ENCODE results near the gene ZNRF3. TPM values are rescaled to one million over a fixed set of nuclear protein-coding genes. Genes with fewer than 3 reads are reported as not detected.
A peak's percentile ranks its signal among the peaks of the same experiment; 100 is the strongest.
"Not testable (repeated sequence)": the region's sequence is repeated elsewhere in the genome, so short reads cannot be mapped to it uniquely, and the experiment has no call there.

The ZNRF3 gene
- total RNA-seq, 1 donor from 2014 or later = 2.0 TPM

DNA sequence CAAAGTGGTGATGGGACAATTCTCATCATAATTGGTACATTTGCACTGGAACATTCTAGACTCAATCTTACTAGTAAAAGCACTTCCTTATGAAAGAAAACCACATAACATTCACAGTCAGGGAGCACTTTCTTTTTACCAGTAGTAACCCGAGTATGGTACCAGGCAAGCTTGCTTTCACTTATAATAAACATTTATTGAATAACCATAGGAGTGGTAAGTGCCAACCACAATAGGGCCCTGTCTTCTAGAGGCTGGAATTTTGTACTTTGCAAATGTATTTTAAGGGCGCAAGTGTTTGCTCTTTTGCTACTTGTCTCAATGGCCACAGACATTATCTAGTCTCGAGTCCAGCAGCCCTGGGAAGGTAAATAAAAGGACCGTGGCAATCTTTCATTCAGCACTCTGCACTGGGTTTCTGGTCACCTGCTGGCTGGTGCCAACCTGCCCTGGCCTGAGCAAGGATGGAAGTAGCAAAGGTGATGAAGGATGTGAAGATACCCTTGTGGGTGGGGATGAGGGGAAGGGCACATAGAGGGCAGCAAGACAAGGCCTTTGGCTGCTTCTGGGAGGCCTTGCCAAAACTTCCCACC is 154.1 kb downstream of the ZNRF3 start:
- DNase-seq (ENCODE audit: low read depth in 2 of 2) = no peak

DNA sequence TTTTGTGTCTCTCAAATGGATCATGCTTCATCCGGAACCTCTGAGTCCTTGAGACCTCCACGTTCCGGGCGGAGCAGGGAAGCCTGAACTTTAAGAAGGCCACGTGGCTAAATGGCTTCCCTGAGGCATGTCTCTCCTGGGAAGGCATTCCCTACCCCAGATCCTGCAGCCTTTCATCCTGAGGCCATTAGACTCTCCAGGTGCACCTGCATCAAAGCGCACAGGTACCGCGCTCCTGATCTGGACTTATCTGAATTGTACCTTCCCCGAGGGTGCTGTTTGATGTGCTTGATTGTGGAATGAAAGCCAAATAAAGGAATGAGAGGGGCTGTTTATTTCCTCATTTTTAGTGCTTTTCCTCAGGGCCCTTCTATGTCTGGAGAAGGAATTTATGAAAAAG is 155.8 kb downstream of the ZNRF3 start:
- DNase-seq (ENCODE audit: low read depth in 2 of 2) = no peak

- DNase-seq (ENCODE audit: low read depth in 2 of 2) = not testable (repeated sequence)
Observed at GRCh38 chr22:29039684-29040083, 156.3 kb downstream of the ZNRF3 start.

DNA sequence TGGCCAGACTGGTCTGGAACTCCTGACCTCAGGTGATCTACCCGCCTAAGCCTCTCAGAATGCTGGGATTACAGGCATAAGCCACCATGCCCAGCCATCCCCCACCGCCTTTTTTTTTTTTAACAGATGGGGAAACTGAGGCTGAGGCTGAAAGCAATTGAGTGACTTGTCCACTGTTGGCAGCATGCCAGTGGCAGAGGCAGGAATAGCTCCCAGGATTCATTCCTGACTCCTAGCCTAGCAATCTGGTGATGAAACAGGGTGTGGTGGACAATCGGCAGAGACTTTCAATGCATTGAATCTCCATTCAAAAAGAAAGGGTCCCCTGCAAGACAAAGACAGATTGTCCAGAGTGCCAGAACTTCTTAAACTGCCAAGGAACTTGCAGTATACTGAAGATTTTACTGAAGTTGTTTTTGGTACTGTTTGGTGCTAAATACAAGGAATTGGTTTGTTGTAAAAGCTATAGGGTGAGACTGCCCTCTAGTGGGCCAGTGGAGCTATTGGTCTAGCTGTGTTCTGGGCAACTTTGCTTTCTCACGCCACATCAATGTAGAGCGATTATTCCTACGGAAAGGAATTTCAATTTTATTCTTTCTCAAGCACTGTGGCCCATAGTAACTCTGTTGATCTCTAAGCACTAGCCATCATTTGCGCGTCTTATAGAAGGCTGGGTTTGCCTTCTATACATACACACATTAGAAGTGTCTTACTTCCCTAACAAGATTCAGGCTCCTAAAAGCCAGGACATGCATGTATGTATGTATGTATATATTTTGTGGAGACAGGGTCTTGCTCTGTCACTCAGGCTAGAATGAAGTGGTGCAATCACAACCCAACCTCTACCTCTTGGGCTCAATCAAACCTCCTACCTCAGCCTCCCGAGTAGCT is 157.3 kb downstream of the ZNRF3 start:
- DNase-seq (ENCODE audit: low read depth in 2 of 2) = peak; percentile 88 to 89

- DNase-seq (ENCODE audit: low read depth in 2 of 2) = peak; percentile 53 to 86
Observed at GRCh38 chr22:29041408-29041807, 158.0 kb downstream of the ZNRF3 start.

DNA sequence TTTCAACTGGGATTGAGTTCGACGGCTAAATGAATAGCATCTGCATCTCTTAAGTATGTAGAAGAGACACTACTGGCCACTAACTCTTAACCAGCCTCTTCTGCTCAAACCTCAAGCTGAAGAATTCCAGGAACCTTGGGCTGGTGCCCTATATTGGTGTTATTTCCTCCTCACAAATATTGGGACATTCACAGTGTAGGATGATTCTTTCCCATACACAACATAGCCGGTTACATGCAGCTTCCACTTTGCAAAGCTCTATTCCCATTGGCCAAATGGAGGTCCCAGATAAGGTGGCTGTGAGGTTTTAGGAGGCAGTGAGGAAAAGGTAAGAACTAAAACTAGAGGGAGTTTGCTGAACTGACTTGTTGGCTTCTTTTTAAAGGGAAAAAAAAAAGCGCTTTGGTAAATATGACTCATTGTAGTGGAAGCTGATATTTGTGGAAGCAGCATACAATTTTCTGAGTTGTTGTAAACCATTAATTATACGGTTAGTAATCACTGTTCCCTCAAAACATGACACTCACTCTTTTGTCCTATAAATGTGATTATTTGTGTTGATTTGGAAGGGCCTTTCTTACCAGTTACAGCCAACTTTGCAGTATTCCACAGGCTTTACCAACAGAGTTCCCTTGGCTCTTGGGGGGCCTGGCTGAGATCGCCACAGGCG is 160.7 kb downstream of the ZNRF3 start:
- DNase-seq (ENCODE audit: low read depth in 2 of 2) = peak; percentile 25 to 68

GRCh38 chr22:29044657-29045176 is 161.3 kb downstream of the ZNRF3 start:
- DNase-seq (ENCODE audit: low read depth in 2 of 2) = peak; percentile 15 to 88

DNA sequence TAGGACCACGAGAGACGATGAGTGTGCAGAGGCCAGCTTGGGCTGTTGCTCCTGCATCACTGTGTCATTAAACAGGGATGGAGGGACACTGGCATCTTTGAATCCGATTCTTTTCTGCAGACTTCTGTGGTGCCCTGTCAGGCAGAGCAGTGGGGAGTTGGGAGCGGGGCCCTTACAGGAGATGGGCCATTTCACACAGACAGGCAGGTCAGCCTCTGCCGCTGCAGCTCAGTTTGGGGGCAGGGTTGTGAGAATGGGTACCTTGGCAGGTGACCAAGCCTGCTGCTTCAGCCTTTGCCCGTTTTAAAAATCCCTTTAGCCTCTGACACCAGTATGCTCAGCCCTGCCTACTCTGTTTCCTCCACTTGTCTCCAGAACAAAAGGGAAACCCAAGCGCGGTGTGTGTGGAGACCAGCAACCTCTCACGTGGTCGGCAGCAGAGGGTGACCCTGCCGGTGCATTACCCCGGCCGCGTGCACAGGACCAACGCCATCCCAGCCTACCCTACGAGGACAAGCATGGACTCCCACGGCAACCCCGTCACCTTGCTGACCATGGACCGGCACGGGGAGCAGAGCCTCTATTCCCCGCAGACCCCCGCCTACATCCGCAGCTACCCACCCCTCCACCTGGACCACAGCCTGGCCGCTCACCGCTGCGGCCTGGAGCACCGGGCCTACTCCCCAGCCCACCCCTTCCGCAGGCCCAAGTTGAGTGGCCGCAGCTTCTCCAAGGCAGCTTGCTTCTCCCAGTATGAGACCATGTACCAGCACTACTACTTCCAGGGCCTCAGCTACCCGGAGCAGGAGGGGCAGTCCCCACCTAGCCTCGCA is 165.7 kb downstream of the ZNRF3 start:
- no peak for DNase-seq (ENCODE audit: low read depth in 2 of 2)

- no peak for DNase-seq (ENCODE audit: low read depth in 2 of 2)
Observed at GRCh38 chr22:29049655-29050263, 166.4 kb downstream of the ZNRF3 start.

GRCh38 chr22:29050457-29050856 is 167.1 kb downstream of the ZNRF3 start:
- no peak for DNase-seq (ENCODE audit: low read depth in 2 of 2)

DNA sequence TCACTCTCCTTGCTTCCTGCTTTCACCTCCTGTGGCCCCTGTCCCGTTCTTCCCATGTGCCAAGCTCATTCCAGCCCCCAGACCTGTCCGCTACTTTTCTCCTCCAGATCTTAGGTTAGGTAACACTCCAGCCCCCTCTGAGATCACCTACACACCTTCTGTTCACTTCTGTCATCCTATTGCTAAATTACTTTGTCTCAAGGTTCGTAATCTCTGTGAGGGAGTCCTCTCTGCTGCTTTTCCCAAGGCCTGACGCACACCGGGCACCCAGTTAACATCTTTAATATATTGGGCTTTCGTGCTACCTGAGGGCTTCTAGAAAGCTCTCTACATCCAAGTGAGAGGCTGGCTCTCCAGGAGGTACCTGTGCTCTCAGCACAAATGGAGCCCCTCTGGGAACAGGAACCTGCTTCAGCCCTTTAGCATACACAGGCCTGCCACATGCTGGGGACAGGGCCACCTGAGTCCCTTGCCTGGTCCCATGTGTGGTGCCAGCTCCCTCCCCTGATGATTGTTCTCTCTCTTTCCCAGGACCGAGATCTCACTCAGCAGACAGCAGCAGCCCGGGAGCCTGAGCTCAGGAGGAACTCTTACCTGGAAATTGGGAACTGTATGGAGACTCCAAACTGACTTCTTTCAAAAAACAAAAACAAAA is 169.8 kb downstream of the ZNRF3 start:
- no peak for DNase-seq (ENCODE audit: low read depth in 2 of 2)

DNA sequence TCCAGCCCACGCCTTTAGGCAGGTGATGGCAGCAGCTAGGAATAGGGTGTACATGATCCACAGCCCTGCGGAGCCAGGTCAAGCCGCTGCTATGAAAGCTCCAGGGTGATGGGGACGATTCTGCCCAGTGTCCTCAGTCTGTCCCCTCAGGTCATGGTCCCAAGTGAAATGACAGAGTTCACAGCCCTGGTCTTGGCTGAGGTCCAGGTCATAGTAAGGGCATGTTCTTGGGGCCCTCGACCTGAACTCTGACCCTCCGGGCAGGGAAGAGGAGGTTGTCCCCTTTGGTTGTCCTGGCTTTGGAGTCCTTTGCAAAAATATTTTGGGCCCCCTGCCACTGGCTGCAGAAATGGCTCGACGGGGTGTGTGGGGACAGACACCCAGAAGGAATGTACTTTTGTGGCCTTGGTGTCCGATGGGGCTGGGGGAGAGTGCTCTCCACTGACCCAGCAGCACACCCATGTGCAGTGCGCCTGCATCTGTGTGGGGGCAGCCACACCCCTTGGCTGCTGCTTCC is 170.9 kb downstream of the ZNRF3 start:
- DNase-seq (ENCODE audit: low read depth in 2 of 2) = no peak

DNA sequence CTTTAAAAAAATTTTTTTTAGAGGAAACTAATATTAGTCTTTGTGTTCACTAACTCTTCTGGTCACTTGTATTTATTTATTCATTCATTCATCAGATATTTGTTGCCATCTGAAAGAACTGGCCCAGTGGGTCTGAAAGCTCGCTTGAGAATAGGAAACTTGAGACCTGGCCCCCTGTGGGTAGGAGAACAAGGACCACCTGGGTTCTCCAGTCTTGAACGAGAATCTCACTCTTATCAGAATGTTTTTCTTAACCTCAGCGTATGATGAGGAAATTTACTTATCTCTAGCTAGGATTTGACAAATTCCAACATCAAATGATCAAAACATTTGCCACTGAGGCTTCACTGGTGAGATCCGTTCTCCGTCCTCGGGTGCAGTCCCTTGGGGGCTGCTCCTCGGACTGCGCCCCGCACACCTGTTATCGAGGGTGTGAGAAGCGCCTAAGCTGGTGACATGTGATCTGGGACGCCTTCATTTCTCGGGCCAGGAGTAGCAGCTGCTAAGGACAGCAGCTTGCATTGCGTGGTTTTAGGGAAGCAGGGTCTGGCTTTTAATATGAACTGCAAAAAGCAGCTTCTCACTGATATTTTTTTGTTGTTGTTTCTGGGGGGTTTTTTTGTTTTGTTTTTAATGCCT is 171.9 kb downstream of the ZNRF3 start:
- DNase-seq (ENCODE audit: low read depth in 2 of 2) = no peak

- no peak for DNase-seq (ENCODE audit: low read depth in 2 of 2)
Observed at GRCh38 chr22:29056472-29056871, 173.1 kb downstream of the ZNRF3 start.

- no peak for DNase-seq (ENCODE audit: low read depth in 2 of 2)
Observed at GRCh38 chr22:29060251-29060869, 177.0 kb downstream of the ZNRF3 start.

GRCh38 chr22:29060931-29061330 is 177.6 kb downstream of the ZNRF3 start:
- DNase-seq (ENCODE audit: low read depth in 2 of 2) = peak in 1 of 2 donors; percentile 39

DNA sequence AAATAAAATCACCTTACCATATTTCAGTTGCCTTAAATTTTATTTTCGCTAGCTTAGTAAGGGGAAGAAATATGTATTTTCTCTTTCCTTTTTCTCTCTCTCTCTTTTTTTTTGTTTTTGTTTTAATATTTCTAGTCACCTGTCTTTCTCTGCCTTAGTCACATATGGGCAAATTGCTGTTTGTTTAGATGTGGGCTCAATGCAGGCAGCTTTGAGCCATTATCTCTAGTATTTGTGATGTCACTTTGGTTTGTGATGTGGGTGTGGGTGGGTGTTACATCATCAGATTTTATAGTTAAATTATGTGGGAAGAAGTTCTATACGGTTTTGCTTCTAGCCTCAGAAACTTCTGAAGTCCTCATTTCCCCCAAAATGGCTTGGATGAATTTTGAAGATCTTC is 178.4 kb downstream of the ZNRF3 start, which contains the start of gene C22orf31:
Gene C22orf31 (minus strand): TSS at position 59 of the 400 bp plus-strand sequence. CDS start 39 bp downstream, at position 20.
- no peak for DNase-seq (ENCODE audit: low read depth in 2 of 2)

DNA sequence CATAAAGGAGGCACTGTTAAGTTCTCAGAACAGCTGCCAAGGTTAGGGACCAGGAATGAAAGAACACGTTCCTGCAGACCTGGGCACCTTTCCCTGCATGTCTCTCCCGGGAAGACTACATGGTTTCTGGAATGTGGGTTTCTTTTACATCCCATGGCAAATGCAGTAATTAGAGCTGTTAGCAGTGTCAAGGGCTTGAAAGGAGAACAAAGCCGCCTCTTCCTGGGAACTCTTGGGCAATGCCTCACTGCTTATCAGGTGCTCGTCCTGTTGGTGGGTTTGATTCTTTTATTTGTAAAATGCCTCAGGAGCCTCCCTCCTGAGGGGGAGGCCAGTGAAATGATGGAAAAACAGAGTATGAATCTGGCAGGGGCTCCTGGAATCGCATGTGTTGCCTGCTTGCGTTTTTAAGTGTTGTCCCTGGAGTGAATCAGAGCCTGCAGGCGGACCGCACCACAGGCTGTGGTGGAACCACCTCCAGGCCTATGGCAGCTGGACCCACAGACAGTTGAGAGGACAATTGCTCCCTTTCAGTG is 179.0 kb downstream of the ZNRF3 start:
- no peak for DNase-seq (ENCODE audit: low read depth in 2 of 2)
